ENCODE results near the gene TUBA3E.
"Not testable (repeated sequence)": the region's sequence is repeated elsewhere in the genome, so short reads cannot be mapped to it uniquely, and the experiment has no call there.

TUBA3E gene

DNA sequence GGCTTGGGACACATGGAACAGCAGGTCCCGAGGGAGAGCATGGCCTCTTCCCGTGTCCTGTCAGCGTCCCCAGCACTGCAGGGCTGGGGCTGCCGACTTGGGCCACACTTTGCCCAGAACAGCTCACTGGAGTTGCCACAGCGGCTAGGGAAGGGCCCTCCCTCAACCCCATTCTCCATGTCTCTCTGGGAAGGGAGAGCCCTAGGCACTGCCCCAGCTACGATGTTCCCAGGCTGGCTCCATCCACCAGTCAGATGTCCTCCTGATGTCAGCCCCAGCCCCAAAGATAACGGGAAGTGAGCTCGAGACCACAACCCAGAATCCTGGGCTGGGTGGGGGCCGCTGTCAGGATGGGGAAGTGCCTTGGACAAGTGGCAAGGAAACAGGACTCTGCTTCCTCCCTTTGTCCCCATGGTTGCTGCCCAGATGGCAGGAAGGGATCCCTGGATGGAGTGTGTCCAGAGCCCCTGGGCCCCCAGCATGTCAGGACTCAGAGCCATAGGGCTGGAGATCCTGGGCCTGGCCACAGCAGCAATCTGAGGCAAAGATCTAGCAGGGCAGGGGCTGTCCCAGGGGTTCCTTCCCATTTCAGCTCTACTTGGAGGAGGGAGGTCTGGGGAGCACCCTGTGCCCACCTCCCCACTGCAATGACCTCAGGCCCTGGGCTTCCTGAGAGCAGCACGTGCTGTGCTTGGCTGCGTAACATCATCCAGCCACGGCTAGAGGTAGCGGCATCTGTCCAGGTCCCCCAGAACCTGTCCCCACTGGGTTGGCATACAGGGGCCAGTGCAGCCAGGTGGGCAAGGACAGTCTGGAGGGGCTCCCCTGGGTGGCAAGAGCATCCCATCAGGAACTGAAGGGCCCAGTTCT is 55.6 kb downstream of the TUBA3E start:
- DNase-seq = not testable (repeated sequence)

Measured in inflammatory macrophage treated with lipopolysaccharide for 4 hours (primary cell).